Skin epidermis (tissue), 12 donors: ENCODE results near the gene DCPS.
A peak's percentile ranks its signal among the peaks of the same experiment; 100 is the strongest.
"Not testable (repeated sequence)": the region's sequence is repeated elsewhere in the genome, so short reads cannot be mapped to it uniquely, and the experiment has no call there.

Source experiments
- H3K27ac ChIP-seq, 21 experiments: fragments of 200-600 bp; sonication (generic) in 11 of 21; one replicate each; pipeline ENCODE4 v1.5.0; 2020; ENCODE audit warnings: mild to moderate bottlenecking in 3 of 21, inconsistent platforms in 2 of 21, moderate library complexity in 2 of 21
- H3K4me3 ChIP-seq, 7 experiments: fragments of 200-600 bp; sonication (generic) in 2 of 7; one replicate each; pipeline ENCODE4 v1.5.0; 2020; ENCODE audit warnings: inconsistent platforms in 2 of 7, mild to moderate bottlenecking in 2 of 7, moderate library complexity in 1 of 7

Gene DCPS

GRCh38 chr11:126354631-126355323, 50.9 kb downstream of the DCPS start:
- peak overlapping the region in 20 of 21 experiments; percentile 45 to 96 (median 80) for H3K27ac ChIP-seq
- H3K4me3 ChIP-seq, result peak overlapping the region; percentile 39 to 72 (median 54)

GRCh38 chr11:126355324-126355925, 51.6 kb downstream of the DCPS start, which contains the start of gene ST3GAL4:
Gene ST3GAL4 (plus strand): TSS chr11:126355686. CDS start chr11:126406156, 50,470 bp downstream.
- Histone ChIP-seq H3K4me3 (peak within 1 kb of the TSS; percentile 39 to 72 (median 54)), H3K27ac (peak within 1 kb of the TSS; percentile 53 to 96 (median 81))

DNA sequence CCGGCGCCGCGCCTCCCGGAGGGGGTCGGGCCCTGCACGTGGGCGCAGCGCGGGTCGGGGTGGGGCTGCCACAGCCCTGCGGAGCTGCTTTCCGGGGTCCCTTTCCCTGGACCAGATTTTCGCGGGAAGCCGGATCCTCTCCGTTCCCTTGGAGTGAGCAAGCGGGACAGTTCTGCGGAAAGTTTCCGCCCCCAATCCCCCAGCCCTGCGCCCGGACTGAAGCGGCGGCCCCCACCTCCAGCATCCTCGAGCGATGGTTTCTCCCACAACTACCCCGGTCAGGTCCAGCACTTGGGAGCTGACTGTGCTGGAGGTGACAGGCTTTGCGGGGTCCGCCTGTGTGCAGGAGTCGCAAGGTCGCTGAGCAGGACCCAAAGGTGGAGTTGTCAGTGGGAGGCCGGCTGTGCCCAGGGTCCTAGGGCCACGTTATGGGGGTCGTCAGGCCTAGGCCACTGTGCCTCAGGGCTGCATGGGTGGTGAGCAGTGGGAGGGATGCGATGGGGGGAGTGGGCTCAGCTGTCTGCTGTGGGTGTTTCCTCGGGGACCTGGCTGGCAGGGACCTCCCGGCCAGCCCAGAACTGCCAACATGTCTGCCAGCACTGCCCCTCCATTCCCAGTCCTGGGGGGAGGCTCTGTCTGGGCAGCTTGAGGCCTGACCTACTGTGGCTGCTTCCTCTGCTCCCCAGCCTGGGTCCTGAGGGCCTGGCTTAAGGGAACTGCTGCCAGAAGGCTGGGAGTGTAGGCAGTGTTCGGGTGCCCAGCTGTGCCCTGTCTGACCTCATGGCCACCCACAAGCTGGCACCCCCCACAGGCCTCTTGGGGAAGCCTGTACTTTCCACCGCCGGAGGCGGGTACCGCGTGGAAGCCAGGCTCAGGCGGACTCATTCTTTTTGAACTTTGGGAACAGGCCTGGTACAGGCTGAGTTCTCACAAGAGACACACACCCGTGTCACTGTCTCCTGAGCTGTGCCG, 52.4 kb downstream of the DCPS start:
- peak overlapping the region; percentile 39 to 72 (median 54) for H3K4me3 ChIP-seq
- peak overlapping the region; percentile 17 to 96 (median 76) for H3K27ac ChIP-seq

- Histone ChIP-seq H3K4me3 (peak overlapping the region; percentile 39 to 72 (median 54)), H3K27ac (peak overlapping the region; percentile 17 to 96 (median 76))
These were observed 53.4 kb downstream of the DCPS start for GRCh38 chr11:126357055-126357962.

GRCh38 chr11:126357969-126358762, 54.3 kb downstream of the DCPS start:
- Histone ChIP-seq H3K27ac (peak overlapping the region in 18 of 21 experiments; percentile 3 to 96 (median 77)), H3K4me3 (peak overlapping the region in 4 of 7 experiments; percentile 10 to 66 (median 29))

- H3K4me3 ChIP-seq, result no peak overlapping the region
- H3K27ac ChIP-seq, result peak overlapping the region in 11 of 21 experiments; percentile 3 to 89 (median 55)
These were observed 54.9 kb downstream of the DCPS start for GRCh38 chr11:126358763-126359160.

GRCh38 chr11:126359431-126360048, 55.7 kb downstream of the DCPS start:
- no peak overlapping the region for H3K4me3 ChIP-seq
- H3K27ac ChIP-seq, result peak overlapping the region in 16 of 21 experiments; percentile 4 to 88 (median 38)

- Histone ChIP-seq H3K4me3 (no peak overlapping the region), H3K27ac (peak overlapping the region in 15 of 21 experiments; percentile 4 to 88 (median 39))
These were observed 56.2 kb downstream of the DCPS start for GRCh38 chr11:126360049-126360446.

DNA sequence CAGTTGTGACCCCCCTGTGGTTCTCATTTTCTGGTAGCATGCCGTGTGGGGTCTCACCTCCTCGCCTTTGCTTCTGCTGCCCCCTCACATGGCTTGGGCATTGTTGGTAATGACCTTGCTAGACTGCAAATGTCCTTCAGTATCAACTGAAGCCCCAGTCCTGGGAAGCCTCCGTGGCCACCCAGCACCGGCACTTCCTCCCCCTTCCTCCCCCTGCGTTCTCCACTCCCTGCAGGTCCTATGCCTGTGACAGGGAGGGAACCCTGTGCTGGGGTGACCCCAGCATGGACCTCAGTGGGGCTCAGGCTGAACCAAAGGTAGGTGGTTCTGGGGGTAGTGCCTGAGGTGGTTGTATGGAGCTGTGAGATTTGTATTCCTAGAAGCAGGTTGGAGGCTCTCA, 57.5 kb downstream of the DCPS start:
- H3K27ac ChIP-seq, result peak overlapping the region in 2 of 21 experiments; percentile 1 to 88
- H3K4me3 ChIP-seq, result no peak overlapping the region

- no peak overlapping the region for H3K4me3 ChIP-seq
- H3K27ac ChIP-seq, result peak overlapping the region in 7 of 21 experiments; percentile 31 to 73 (median 47)
These were observed 59.2 kb downstream of the DCPS start for GRCh38 chr11:126362879-126363655.

DNA sequence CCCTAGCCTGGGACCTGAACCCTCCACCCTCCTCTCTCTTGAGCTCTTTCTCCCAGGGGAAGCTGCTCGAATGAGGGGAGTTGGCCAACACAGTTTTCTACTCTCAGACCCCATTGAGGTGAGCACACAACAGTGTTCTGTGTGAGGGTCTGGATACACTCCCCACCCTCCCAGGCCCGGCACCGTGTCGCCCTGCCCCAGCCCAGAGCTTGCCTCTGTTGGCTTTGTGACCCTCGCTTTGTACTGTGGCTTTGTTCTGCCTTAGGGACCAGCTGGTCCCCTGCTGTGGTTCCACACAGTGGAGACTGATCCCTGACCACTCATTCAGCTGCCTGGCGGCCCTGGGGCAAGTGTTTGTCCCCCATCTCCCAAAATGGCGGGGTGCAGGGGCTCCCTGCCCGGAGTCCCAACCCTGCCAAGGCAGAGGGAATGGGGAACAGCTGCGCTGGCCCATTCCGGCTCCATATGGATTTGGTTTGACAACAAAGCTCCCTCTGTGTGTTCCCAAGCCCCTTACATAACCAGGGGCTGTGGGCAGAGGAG, 59.9 kb downstream of the DCPS start:
- H3K27ac ChIP-seq, result peak overlapping the region in 7 of 21 experiments; percentile 25 to 73 (median 46)
- no peak overlapping the region for H3K4me3 ChIP-seq

GRCh38 chr11:126364735-126365134, 60.9 kb downstream of the DCPS start:
- not testable (repeated sequence) for H3K4me3 ChIP-seq
- H3K27ac ChIP-seq, result peak overlapping the region in 1 of 21 experiments; percentile 33

DNA sequence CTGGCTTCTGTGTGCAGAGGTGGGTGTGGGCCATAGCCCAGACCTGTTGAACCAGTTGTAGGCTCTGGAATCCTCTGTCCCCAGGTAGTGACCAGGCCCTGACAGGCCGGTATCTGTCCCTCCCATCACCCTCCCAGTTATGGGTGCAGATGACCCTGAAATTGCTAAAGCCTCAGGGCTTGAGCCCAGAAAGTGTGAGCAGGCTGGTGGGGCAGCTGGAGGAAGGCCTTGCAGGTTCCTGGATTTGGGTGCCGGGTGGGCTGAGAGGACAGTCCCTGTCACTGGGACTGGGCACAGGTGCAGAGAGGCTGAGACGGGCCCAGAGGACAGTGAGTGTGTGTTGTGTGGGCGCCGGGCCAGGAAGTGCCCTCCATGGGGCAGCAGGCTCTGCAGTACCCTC, 61.6 kb downstream of the DCPS start:
- not testable (repeated sequence) for H3K27ac ChIP-seq

DNA sequence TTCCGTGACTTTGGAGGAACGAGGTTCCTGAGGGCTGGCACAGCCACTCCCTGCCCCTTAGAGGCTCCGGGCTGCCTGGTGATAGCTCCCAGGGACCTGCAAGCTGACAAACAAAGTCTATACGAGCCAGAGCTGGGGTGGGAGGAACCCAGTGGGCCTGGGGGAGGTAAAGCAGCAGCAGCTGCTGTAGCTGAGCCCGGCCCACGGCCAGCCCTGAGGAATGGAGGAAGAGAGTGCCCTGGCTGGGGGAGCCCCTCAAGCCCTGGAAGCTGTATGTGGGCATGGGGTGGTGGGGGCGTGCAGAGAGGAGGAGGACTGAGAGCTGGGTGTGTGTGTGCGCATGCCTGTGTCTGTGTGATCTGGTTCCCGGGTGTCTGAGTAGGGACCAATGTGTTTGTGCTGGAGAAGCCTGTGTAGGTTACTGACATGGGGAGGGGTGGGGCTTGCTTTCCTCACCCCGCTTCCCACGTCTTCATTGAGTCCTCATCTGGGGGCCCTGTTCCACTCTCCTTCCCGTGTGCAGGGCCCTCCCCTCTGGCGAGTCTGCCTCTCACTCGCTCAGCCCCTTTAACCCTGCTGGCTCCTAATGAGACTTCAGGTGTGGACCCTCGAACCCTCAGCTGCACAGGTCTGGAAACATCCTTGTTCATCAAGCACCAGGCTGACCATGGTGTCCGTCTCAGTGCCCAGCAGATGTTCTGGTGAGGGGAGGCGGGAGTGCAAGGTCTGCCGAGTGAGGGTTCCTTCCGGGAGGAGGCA, 62.4 kb downstream of the DCPS start:
- H3K27ac ChIP-seq, result peak overlapping the region in 7 of 21 experiments; percentile 7 to 71 (median 30)
- H3K4me3 ChIP-seq, result no peak overlapping the region

More for the DNA sequence above, 61.6 kb downstream of the DCPS start:
- not testable (repeated sequence) for H3K4me3 ChIP-seq

GRCh38 chr11:126366823-126367654, 63.2 kb downstream of the DCPS start:
- H3K4me3 ChIP-seq, result not testable (repeated sequence)
- H3K27ac ChIP-seq, result peak overlapping the region in 7 of 21 experiments; percentile 7 to 71 (median 47)
